HG02571 (cell line): ENCODE results near the gene DOP1B.
"Not testable (repeated sequence)": the region's sequence is repeated elsewhere in the genome, so short reads cannot be mapped to it uniquely, and the experiment has no call there.

Experiments used
- ATAC-seq: cut with Tn5 transposase; IDR thresholded peaks from one replicate; pipeline ENCODE4 v1.9.1; 2021; ENCODE audit warnings: mild to moderate bottlenecking, moderate library complexity; ENCODE audit not compliant: unreplicated experiment

DOP1B gene, protein sequence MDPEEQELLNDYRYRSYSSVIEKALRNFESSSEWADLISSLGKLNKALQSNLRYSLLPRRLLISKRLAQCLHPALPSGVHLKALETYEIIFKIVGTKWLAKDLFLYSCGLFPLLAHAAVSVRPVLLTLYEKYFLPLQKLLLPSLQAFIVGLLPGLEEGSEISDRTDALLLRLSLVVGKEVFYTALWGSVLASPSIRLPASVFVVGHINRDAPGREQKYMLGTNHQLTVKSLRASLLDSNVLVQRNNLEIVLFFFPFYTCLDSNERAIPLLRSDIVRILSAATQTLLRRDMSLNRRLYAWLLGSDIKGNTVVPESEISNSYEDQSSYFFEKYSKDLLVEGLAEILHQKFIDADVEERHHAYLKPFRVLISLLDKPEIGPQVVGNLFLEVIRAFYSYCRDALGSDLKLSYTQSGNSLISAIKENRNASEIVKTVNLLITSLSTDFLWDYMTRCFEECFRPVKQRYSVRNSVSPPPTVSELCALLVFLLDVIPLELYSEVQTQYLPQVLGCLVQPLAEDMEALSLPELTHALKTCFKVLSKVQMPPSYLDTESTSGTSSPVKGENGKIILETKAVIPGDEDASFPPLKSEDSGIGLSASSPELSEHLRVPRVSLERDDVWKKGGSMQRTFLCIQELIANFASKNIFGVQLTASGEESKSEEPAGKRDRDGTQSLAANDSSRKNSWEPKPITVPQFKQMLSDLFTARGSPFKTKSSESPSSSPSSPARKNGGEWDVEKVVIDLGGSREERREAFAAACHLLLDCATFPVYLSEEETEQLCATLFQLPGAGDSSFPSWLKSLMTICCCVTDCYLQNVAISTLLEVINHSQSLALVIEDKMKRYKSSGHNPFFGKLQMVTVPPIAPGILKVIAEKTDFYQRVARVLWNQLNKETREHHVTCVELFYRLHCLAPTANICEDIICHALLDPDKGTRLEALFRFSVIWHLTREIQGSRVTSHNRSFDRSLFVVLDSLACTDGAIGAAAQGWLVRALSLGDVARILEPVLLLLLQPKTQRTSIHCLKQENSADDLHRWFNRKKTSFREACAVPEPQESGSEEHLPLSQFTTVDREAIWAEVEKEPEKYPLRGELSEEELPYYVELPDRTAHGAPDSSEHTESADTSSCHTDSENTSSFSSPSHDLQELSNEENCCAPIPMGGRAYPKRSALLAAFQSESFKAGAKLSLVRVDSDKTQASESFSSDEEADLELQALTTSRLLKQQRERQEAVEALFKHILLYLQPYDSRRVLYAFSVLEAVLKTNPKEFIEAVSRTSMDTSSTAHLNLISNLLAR (N-terminal part only)

DNA sequence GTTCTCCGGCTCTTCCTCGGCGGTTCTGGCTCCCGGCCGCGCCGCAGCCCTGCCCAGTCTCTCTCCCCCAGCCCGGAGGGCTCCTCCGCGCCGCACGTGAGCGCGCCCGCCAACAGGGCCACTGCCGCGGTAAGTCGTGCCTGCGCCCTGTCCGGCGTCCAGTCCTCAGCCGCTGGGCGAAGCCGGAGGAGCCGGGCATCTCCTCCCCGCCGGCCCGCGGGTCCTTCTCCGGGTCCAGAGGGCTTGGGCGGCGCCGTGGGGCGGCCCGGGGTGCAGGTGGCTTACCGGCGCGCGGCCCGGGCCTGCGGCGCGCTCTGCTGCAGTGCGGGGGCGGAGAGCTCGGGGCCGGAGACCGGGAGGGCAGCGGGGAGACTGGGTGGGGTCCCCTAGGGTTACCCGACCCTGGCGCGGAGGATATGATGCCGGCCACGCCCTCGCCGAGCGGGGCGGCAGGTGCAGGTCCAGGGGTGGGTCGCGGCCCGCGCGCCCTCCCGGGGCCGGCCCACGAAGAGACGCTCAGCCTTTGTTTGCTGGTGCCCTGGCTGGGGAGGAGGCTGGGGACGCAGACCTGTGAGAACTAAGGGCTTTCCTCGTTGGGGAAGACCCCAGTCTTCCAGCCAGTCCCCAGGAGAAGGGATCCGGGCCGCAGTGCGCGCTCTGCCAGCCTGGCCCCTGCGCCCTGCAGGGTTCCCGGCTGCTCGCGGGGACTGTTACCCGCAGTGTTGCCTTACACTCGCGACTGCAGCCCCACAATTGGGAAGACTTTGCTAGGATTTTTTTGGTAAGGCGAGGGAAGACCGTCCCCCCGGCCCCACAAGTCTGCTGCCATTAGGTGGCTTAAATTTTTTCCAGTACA lies at the start of gene DOP1B:
DOP1B (plus strand) TSS at position 10 of the 856 bp plus-strand sequence. CDS start 7,910 bp downstream, outside the sequence.
- peak; percentile 20 for ATAC-seq

DNA sequence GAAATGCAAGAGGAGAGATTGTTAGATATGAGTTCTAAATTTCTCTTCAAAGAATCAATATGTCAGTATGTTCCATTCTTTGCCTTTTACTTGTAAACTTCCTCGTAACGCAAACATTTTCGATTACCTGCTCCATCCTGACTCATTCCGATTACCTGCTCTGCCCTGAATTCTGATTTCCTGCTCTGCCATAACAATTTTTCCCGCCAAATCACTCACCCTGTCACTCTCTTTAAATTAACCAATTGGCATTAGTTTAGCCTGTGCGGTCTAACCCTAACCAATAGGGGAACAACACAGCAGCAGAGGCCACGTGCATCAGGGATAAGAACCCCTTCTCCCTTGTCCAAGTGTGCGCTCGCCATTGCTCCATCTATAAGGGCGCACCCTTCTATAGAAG lies 46.8 kb upstream of the DOP1B start:
- ATAC-seq = no peak

DNA sequence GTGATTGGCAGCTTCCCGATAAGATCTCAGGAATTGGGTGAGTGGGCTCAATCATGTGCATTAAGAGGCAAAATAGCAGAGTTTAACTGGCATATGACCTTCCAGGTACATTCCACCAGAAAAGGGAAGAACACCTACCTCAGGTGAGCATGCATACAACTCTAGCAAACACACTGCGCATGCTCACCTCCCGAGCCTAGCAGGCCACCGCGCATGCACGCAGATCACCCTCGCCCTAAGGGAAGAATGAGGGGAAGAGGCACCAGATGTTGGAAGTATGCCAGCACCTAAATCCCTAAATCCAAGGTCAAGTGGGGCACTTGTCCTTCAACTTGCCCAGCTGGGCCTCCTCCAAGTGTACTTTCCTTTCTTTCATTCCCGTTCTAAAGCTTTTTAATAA lies 45.4 kb upstream of the DOP1B start:
- ATAC-seq = no peak

DNA sequence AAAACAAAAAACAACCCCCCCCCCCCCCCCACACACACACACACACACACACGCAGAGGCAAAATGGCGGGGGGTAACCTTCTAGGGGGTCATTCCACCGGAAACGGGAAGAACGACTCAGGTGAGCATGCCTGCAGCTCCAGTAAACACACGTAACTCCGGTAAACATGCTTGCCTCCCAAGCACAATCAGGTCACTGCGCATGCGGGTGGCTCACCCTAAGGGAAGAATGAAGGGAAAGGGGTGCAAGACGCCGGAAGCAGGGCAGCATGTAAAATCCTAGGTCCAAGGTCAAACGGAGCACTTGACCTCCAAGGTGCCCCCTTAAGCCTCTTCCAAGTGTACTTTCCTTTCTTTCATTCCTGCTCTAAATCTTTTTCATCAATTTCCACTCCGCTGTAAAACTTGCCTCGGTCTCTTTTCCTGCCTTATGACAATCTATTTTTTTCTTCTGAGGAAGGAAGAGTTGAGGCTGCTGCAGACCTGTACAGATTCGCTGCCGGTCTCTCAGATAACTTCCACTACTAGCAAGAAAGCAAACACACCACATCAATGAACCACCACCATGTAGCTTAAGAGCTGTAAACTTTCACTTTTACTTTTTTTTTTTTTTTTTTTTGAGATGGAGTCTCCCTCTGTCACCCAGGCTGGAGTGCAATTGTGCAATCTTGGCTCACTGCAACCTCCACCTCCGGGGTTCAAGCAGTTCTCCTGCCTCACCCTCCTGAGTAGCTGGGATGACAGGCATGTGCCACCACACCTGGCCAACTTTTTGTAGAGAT lies 42.8 kb upstream of the DOP1B start:
- no peak for ATAC-seq

DNA sequence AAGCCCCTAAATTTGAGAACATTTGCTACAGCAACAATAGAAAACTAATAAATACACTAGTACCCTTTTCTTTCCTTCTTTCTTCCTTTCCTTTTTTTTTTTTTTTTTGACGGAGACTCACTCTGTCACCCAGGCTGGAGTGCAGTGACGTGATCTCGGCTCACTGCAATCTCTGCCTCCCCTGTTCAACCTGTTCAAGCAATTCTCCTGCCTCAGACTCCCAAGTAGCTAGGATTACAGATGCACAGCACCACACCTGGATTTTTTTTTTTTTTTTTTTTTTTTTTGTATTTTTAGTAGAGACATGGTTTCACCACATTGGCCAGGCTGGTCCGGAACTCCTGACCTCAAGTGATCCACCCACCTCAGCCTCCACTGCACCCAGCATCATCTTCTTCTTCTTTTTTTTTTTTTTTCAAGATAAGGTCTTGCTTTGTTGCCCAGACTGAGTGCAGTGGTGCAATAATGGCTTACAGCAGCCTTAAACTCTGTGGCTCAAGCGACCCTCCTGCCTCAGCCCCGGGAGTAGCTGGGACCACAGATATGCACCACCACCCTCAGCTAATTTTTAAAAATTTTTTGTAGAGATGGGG lies 41.4 kb upstream of the DOP1B start:
- ATAC-seq = no peak

DNA sequence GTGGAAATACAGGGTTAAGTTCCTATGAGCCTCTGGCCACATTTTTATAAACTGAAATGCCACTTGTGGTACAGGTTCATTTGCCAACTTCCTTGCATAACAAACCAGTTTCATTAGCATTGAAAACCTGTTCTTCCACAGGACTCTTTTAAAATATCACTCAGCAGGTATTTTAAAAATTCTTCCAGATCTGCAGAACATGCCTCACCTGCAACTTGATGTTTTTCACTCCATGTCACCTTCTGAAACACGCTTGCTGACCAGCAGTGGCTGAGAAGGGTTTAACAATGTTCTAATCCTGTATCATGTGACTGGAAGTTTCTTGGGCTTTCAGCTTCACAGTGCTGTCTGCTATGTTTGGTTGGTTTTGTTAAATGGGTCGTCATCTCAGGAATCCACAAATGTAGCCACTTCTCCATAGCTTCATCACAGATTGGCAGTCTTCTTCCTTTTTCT lies 39.3 kb upstream of the DOP1B start:
- ATAC-seq = no peak

DNA sequence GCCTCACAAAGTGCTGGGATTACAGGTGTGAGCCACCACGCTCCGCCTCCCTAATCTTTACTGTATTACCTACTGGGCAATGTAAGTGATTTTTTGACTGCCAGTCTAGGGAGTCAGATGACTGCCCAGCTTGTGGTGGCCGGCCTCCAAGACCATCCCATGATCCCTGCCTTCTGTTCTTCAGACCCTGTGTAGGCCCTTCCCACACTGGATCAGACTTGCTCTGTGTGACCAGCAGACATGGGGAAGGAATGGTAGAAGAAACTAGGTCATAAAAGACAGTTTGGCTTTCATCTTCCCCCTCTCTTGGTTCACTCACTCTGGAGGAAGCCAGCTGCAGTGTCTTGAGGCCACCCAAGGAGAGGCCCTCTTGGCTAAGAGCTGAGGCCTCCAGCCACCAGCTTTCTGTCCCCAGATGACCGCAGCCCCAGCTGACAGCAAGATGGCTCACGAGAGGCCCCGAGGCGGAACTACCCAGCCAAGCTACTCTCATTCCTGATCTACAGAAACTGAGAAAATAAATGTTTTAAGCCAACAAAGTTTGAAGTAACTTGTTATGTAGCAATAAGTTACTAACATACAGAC lies 36.2 kb upstream of the DOP1B start:
- ATAC-seq = no peak

DNA sequence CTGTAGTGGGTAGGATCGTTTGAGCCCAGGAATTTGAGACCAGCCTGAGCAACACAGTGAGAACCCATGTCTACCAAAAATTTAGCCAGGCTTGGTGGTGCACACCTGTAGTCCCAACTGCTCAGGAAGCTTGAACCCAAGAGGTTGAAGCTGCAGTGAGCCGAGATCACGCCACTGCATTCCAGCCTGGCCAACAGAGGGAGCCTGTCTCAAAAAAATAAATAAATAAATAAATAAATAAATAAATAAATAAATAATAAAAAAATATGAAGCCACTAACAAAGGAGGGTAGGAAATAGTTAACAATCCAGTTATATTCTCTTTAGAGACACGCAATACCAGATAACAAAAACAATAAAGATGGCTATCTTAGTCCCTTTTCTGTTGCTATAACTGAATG lies 33.6 kb upstream of the DOP1B start:
- ATAC-seq = no peak

DNA sequence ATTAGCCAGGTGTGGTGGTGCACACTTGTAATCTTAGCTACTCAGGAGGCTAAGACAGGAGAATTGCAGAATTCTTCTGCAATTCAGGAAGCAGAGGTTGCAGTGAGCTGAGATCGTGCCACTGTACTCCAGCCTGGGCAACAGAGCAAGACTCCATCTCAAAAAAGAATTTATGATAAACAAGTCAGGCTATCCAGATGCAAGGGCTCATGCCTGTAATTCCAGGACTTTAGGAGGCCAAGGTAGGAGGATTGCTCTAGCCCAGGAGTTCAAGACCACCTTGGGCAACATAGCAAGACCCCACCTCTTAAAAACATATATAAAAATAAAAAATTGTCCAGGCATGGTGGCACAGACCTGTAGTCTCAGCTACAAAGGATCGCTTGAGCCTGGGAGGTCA lies 32.2 kb upstream of the DOP1B start:
- ATAC-seq = no peak

DNA sequence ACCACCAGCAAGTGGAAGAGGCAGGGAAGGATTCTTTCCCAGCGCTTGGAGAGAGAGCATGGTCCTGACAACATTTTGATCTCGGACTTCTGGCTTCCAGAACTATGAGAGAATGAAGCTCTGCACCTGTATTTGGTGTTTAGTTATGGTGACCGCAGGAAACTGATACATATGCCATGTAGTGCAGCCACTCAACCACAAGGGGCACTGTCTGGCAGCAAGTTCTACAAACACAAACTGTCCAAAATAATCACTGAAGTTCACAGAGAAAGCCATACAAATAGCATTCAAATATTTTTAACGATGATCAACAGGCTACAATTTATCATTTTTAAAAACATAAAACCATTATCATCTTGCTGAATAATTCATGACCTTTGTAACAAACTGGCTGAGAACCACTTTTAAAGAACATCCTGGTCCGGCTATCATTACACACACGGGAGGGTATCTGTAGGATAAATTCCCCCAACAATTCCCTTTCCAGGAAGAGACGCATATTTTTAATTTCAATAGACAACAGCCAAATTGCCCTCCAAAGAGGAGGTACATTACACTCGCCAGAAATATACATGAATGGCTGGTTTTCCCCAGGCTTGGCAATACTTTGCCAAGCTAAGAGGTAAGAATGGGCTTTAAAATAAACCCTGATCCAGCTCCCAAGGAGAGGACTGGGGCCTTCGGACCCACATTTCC lies 31.0 kb upstream of the DOP1B start:
- ATAC-seq = no peak

DNA sequence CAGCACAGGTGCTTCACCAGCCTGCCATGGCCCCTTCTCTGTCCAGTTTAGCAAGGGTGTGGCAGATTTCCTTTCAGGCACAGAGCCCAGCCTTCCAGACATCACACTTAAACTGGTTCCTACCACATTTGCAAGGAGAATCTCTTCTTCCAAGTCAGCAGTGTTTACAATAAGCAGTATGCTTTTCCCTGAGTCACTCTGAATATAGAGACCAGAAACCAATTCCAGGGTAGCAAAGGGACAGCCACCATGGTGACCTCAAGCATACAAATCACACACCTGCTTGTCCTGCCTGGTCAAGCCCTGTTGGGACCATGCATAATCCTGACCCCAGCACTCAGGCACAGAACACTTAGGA lies 30.4 kb upstream of the DOP1B start:
- no peak for ATAC-seq

DNA sequence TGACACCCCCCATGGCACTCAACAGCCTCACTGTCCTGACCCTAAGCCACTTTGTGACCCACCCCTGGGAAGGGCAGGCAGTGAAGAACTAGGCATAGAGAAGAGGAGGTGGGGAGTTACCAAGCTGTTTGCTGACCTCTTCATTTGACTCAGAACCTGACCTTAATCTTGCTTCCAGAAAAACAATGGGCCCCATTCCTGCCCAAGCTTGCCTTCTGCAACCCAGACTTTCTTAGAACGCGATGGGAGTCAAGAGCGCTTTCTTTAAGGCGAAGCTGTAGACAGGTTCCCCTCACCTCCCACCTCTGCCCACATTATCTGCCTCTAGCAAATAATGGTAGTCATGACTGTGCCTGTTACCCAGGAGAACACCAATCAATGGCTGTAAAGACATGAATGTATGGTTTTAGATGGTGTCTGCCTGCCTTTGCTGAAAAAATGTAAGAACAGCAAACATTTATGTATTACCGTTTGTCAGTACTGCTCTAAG lies 30.0 kb upstream of the DOP1B start:
- no peak for ATAC-seq

DNA sequence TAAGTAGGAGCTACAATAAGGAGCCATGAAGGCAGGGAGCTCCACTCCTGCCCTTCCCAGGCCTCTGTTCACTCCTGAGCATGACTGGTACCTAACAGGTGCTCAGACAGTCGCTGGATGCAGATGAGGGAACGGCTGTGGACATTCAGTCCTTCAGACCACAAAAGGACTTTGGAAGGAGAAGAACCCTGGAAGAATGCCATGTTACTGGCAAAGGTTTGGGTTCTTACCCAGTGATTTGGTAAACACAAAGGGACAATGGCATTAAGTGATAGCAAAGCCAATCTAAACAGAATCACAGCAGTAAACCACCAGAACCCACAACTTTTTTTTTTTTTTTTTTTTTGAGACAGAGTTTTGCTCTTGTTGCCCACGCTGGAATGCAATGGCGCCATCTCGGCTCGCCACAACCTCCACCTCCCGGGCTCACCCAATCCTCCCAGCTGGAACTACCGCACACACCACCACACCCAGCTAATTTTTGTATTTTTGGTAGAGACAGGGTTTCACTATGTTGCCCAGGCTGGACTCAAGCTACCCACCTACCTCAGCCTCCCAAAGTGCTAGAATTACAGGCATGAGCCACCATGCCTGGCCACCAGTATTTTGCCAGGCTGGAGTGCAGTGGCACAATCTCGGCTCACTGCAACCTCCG lies 29.2 kb upstream of the DOP1B start:
- ATAC-seq = no peak

DNA sequence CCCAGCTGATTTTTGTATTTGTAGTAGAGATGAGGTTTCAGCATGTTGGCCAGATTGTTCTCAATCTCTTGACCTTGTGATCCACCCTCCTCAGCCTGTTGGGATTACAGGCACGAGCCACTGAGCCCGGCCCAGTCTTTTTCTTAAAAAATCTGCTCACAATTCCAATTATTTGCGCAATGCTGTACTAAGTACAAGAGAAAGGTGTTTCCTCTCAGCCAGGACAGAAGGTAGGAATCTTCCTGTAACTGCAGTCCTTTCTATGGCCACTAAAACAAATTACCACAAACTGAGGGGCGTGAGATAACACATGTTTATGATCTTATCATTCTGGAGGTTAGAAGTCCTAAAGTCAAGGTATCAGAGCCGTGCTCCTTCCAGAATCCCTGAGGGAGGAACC lies 28.6 kb upstream of the DOP1B start:
- ATAC-seq = no peak

DNA sequence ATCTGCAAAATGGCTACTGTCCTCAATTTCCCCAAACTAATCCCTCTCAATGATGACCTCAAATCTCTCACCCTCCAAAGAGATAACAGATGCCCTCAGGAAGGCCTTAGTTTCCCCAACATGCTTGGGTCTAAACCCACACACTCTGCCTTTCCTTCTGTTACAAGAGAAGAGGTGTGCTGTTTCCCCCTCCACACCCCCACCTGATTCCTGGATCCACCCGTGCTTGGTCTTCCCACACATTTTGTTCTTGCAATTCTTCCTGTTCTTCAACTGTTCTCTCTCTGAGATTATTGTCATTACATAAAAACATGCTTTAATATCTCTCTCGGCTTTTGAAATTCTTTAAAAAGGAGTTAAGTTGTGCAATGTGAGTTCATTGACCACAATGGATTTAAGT lies 27.4 kb upstream of the DOP1B start:
- ATAC-seq = no peak

DNA sequence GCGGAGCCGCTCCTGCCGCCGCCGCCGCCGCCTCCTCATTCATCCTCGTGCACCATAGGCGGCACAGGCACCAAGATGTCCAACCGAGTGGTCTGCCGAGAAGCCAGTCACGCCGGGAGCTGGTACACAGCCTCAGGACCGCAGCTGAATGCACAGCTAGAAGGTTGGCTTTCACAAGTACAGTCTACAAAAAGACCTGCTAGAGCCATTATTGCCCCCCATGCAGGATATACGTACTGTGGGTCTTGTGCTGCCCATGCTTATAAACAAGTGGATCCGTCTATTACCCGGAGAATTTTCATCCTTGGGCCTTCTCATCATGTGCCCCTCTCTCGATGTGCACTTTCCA lies 26.2 kb upstream of the DOP1B start:
- ATAC-seq = not testable (repeated sequence)

DNA sequence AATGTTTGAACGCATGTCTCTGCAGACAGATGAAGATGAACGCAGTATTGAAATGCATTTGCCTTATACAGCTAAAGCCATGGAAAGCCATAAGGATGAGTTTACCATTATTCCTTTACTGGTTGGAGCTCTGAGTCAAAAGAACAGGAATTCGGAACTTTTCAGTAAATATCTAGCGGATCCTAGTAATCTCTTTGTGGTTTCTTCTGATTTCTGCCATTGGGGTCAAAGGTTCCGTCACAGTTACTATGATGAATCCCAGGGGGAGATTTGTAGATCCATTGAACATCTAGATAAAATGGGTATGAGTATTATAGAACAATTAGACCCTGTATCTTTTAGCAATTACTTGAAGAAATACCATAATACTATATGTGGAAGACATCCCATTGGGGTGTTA lies 25.8 kb upstream of the DOP1B start:
- ATAC-seq = not testable (repeated sequence)

DNA sequence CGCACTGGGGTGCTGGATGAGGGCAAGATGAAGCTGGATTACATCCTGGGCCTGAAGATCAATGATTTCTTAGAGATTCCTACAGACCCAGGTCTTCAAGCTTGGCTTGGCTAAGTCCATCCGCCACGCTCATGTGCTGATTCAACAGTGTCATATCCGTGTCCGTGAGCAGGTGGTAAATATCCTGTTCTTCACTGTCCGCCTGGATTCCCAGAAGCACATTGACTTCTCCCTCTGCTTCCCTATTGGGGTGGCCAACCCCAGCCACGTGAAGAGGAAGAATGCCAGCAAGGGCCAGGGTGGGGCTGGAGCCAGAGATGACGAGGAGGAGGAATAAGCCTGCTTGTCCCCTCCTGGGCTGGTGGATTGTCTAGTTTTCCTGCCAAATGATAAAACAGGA lies 23.9 kb upstream of the DOP1B start:
- ATAC-seq = no peak
